Peyer's patch (tissue), 4 donors: ENCODE data around the gene CATSPERD. TPM values are rescaled to one million over a fixed set of nuclear protein-coding genes. Genes with fewer than 3 reads are reported as not detected.
"Not testable (repeated sequence)": the region's sequence is repeated elsewhere in the genome, so short reads cannot be mapped to it uniquely, and the experiment has no call there.

Experiments used
- DNase-seq, 3 donors: peaks; one replicate each; pipeline ENCODE4 v3.0.0-alpha.2; 2017 to 2019
- H3K27ac ChIP-seq, 4 donors: fragments of 200-600 bp; sonication (generic); one replicate each; pipeline ENCODE4 v1.5.1; 2016 to 2019
- H3K27me3 ChIP-seq, 2 donors: fragments of 200-600 bp; sonication (generic); one replicate each; pipeline ENCODE4 v1.5.1; 2019
- H3K36me3 ChIP-seq, 3 donors: fragments of 200-600 bp; sonication (generic); one replicate each; pipeline ENCODE4 v1.5.1; 2016 to 2019
- H3K4me1 ChIP-seq, 4 donors: fragments of 200-600 bp; sonication (generic); one replicate each; pipeline ENCODE4 v1.5.1; 2016 to 2019
- H3K4me3 ChIP-seq, 4 donors: fragments of 200-600 bp; sonication (generic); 1 replicate in 3 of 4; 2 replicates in 1 of 4; pipeline ENCODE4 v1.5.1; 2016 to 2019; ENCODE audit warnings: mild to moderate bottlenecking in 1 of 4
- H3K9me3 ChIP-seq, 4 donors: fragments of 200-600 bp; sonication (generic); one replicate each; pipeline ENCODE4 v1.5.1; 2016 to 2019; ENCODE audit warnings: mild to moderate bottlenecking in 1 of 4
- CTCF ChIP-seq, 6 experiments: fragments of 450-650 bp in 4 of 6; fragments of 200-600 bp in 2 of 6; sonication (generic) in 1 of 6; IDR thresholded peaks; one replicate each; pipeline ENCODE4 v1.5.1; 2017 to 2019; ENCODE audit warnings: antibody characterized with exemption in 6 of 6, mild to moderate bottlenecking in 3 of 6, moderate library complexity in 1 of 6
- POLR2A ChIP-seq, 2 donors: fragments of 450-650 bp; IDR thresholded peaks; one replicate each; pipeline ENCODE4 v1.5.1; 2017; ENCODE audit warnings: antibody characterized with exemption in 2 of 2, mild to moderate bottlenecking in 2 of 2, moderate library complexity in 2 of 2
- total RNA-seq, 4 donors: library from RNA; depleted of rRNA; stranded (reverse); fragments of >200 nt; gene quantifications; one replicate each; pipeline ENCODE4 v1.1.0, GENCODE V29; 2016

The CATSPERD gene
- total RNA-seq, 4 donors from 2014 or later = not detected

- Histone ChIP-seq H3K4me3 (no peak overlapping the region), H3K9me3 (peaks cover 0 to 7% (median 0%) of the 10 kb centered on the region in 4 donors), H3K4me1 (no peaks in the 10 kb centered on the region), H3K27me3 (no peaks in the 10 kb centered on the region), H3K36me3 (no peaks in the 10 kb centered on the region), H3K27ac (no peak overlapping the region)
- DNase-seq = no peak
- TF ChIP-seq CTCF (IDR thresholded peaks at IDR 0.05) = no peak
- TF ChIP-seq POLR2A (IDR thresholded peaks at IDR 0.05) = no peak
These were observed 7.1 kb downstream of the CATSPERD start for GRCh38 chr19:5727453-5728050.

- H3K4me3 ChIP-seq, H3K27ac ChIP-seq, H3K9me3 ChIP-seq, H3K4me1 ChIP-seq, H3K27me3 ChIP-seq, DNase-seq, H3K36me3 ChIP-seq: not testable (repeated sequence)
These were observed 12.7 kb downstream of the CATSPERD start for GRCh38 chr19:5733172-5733571.

GRCh38 chr19:5738423-5738822 lies 18.0 kb downstream of the CATSPERD start:
- Histone ChIP-seq H3K36me3 (no peaks in the 10 kb centered on the region), H3K4me1 (no peaks in the 10 kb centered on the region), H3K4me3 (no peak overlapping the region), H3K27ac (no peak overlapping the region), H3K9me3 (no peaks in the 10 kb centered on the region), H3K27me3 (no peaks in the 10 kb centered on the region)
- DNase-seq = no peak
- TF ChIP-seq CTCF (IDR thresholded peaks at IDR 0.05) (no peak), POLR2A (IDR thresholded peaks at IDR 0.05) (no peak)

GRCh38 chr19:5742051-5742450 lies 21.6 kb downstream of the CATSPERD start:
- no peak for DNase-seq
- TF ChIP-seq CTCF (IDR thresholded peaks at IDR 0.05) (no peak), POLR2A (IDR thresholded peaks at IDR 0.05) (no peak)
- H3K27ac ChIP-seq = no peak overlapping the region

GRCh38 chr19:5743630-5744029 lies 23.2 kb downstream of the CATSPERD start:
- Histone ChIP-seq H3K27me3 (no peaks in the 10 kb centered on the region), H3K9me3 (no peaks in the 10 kb centered on the region), H3K4me3 (no peak overlapping the region), H3K27ac (no peak overlapping the region), H3K36me3 (no peaks in the 10 kb centered on the region), H3K4me1 (no peaks in the 10 kb centered on the region)
- TF ChIP-seq CTCF (IDR thresholded peaks at IDR 0.05) = no peak
- TF ChIP-seq POLR2A (IDR thresholded peaks at IDR 0.05) = no peak
- no peak for DNase-seq

More at GRCh38 chr19:5742051-5742450, 21.6 kb downstream of the CATSPERD start:
- Histone ChIP-seq H3K4me1 (no peaks in the 10 kb centered on the region), H3K9me3 (no peaks in the 10 kb centered on the region), H3K36me3 (no peaks in the 10 kb centered on the region), H3K27me3 (no peaks in the 10 kb centered on the region), H3K4me3 (no peak overlapping the region)

- not testable (repeated sequence) for DNase-seq, H3K27ac ChIP-seq, H3K27me3 ChIP-seq, H3K36me3 ChIP-seq, H3K4me1 ChIP-seq, H3K4me3 ChIP-seq, H3K9me3 ChIP-seq
These were observed 24.6 kb downstream of the CATSPERD start for GRCh38 chr19:5744999-5745398.

GRCh38 chr19:5748920-5749319 lies 28.5 kb downstream of the CATSPERD start:
- not testable (repeated sequence) for H3K27me3 ChIP-seq, H3K4me1 ChIP-seq, H3K27ac ChIP-seq, H3K36me3 ChIP-seq, H3K9me3 ChIP-seq, DNase-seq, H3K4me3 ChIP-seq
